Measurements from ENCODE around the gene BCAN. TPM values are rescaled to one million over a fixed set of nuclear protein-coding genes. Genes with fewer than 3 reads are reported as not detected.

The BCAN gene
- total and polyA plus RNA-seq, 2 of the 8 experiments (the other 6 are each of a cell fraction or from before 2014, with no cell fraction given) = 4.5 to 24.0 TPM

- TF ChIP-seq, protein P1, sequence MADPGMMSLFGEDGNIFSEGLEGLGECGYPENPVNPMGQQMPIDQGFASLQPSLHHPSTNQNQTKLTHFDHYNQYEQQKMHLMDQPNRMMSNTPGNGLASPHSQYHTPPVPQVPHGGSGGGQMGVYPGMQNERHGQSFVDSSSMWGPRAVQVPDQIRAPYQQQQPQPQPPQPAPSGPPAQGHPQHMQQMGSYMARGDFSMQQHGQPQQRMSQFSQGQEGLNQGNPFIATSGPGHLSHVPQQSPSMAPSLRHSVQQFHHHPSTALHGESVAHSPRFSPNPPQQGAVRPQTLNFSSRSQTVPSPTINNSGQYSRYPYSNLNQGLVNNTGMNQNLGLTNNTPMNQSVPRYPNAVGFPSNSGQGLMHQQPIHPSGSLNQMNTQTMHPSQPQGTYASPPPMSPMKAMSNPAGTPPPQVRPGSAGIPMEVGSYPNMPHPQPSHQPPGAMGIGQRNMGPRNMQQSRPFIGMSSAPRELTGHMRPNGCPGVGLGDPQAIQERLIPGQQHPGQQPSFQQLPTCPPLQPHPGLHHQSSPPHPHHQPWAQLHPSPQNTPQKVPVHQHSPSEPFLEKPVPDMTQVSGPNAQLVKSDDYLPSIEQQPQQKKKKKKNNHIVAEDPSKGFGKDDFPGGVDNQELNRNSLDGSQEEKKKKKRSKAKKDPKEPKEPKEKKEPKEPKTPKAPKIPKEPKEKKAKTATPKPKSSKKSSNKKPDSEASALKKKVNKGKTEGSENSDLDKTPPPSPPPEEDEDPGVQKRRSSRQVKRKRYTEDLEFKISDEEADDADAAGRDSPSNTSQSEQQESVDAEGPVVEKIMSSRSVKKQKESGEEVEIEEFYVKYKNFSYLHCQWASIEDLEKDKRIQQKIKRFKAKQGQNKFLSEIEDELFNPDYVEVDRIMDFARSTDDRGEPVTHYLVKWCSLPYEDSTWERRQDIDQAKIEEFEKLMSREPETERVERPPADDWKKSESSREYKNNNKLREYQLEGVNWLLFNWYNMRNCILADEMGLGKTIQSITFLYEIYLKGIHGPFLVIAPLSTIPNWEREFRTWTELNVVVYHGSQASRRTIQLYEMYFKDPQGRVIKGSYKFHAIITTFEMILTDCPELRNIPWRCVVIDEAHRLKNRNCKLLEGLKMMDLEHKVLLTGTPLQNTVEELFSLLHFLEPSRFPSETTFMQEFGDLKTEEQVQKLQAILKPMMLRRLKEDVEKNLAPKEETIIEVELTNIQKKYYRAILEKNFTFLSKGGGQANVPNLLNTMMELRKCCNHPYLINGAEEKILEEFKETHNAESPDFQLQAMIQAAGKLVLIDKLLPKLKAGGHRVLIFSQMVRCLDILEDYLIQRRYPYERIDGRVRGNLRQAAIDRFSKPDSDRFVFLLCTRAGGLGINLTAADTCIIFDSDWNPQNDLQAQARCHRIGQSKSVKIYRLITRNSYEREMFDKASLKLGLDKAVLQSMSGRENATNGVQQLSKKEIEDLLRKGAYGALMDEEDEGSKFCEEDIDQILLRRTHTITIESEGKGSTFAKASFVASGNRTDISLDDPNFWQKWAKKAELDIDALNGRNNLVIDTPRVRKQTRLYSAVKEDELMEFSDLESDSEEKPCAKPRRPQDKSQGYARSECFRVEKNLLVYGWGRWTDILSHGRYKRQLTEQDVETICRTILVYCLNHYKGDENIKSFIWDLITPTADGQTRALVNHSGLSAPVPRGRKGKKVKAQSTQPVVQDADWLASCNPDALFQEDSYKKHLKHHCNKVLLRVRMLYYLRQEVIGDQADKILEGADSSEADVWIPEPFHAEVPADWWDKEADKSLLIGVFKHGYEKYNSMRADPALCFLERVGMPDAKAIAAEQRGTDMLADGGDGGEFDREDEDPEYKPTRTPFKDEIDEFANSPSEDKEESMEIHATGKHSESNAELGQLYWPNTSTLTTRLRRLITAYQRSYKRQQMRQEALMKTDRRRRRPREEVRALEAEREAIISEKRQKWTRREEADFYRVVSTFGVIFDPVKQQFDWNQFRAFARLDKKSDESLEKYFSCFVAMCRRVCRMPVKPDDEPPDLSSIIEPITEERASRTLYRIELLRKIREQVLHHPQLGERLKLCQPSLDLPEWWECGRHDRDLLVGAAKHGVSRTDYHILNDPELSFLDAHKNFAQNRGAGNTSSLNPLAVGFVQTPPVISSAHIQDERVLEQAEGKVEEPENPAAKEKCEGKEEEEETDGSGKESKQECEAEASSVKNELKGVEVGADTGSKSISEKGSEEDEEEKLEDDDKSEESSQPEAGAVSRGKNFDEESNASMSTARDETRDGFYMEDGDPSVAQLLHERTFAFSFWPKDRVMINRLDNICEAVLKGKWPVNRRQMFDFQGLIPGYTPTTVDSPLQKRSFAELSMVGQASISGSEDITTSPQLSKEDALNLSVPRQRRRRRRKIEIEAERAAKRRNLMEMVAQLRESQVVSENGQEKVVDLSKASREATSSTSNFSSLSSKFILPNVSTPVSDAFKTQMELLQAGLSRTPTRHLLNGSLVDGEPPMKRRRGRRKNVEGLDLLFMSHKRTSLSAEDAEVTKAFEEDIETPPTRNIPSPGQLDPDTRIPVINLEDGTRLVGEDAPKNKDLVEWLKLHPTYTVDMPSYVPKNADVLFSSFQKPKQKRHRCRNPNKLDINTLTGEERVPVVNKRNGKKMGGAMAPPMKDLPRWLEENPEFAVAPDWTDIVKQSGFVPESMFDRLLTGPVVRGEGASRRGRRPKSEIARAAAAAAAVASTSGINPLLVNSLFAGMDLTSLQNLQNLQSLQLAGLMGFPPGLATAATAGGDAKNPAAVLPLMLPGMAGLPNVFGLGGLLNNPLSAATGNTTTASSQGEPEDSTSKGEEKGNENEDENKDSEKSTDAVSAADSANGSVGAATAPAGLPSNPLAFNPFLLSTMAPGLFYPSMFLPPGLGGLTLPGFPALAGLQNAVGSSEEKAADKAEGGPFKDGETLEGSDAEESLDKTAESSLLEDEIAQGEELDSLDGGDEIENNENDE (IDR thresholded peaks at IDR 0.05; ENCODE audit: insufficient replicate concordance, low read length) = no peak
- TF ChIP-seq MAFK (IDR thresholded peaks at IDR 0.05; ENCODE audit: low read depth, low read length) (no peak), CREB1 (IDR thresholded peaks at IDR 0.05) (no peak), NRF1 (IDR thresholded peaks at IDR 0.05; ENCODE audit: low read depth, low read length) (no peak), ASH2L (IDR thresholded peaks at IDR 0.05; ENCODE audit: low read length) (no peak), KDM1A (IDR thresholded peaks at IDR 0.05; ENCODE audit: borderline replicate concordance, low read length) (no peak), TCF12 (IDR thresholded peaks at IDR 0.05; ENCODE audit: low read depth, low read length) (no peak), CBX8 (IDR thresholded peaks at IDR 0.05; ENCODE audit: borderline replicate concordance, low read depth, low read length) (no peak), RNF2 (IDR thresholded peaks at IDR 0.05; ENCODE audit: borderline replicate concordance, low read depth, low read length, missing control alignments, poor library complexity, severe bottlenecking) (no peak), EP300 (IDR thresholded peaks at IDR 0.05; ENCODE audit: borderline replicate concordance in 1 of 2, low read depth in 2 of 2, low read length in 2 of 2) (no peak), POU5F1 (IDR thresholded peaks at IDR 0.05; ENCODE audit: low read depth, low read length) (no peak)
- TF ChIP-seq, protein P2, sequence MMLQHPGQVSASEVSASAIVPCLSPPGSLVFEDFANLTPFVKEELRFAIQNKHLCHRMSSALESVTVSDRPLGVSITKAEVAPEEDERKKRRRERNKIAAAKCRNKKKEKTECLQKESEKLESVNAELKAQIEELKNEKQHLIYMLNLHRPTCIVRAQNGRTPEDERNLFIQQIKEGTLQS (IDR thresholded peaks at IDR 0.05; ENCODE audit: insufficient read depth, low read depth, low read length) = no peak
Measured at GRCh38 chr1:156694690-156694962, 52.7 kb downstream of the BCAN start (continued).

All from H1 (cell line).